Smooth muscle cell (in vitro differentiated cells): Measurements from ENCODE around the gene SEMA5B. TPM values are rescaled to one million over a fixed set of nuclear protein-coding genes. Genes with fewer than 3 reads are reported as not detected.

Experiments used
- DNase-seq: peaks from one replicate; lab custom pipeline; 2025; ENCODE audit not compliant: unreplicated experiment; lab: John Stamatoyannopoulos, UW
- H2AFZ ChIP-seq: fragments of 200-600 bp; sonication (generic); 2 replicates; pipeline ENCODE4 v1.6.0; 2016; ENCODE audit warnings: antibody characterized with exemption, low read depth, mild to moderate bottlenecking
- H3F3A ChIP-seq: fragments of 200-600 bp; sonication (generic); 2 replicates; pipeline ENCODE4 v1.6.0; 2017; ENCODE audit warnings: antibody characterized with exemption, low read depth
- H3K27ac ChIP-seq: fragments of 200-600 bp; sonication (generic); 2 replicates; pipeline ENCODE4 v1.5.1; 2016; ENCODE audit warnings: low read depth, mild to moderate bottlenecking
- H3K27me3 ChIP-seq: fragments of 200-600 bp; sonication (generic); 2 replicates; pipeline ENCODE4 v1.6.1; 2016; ENCODE audit warnings: low read depth, mild to moderate bottlenecking
- H3K36me3 ChIP-seq: fragments of 200-600 bp; sonication (generic); 2 replicates; pipeline ENCODE4 v1.5.1; 2016; ENCODE audit warnings: low read depth
- H3K4me1 ChIP-seq: fragments of 200-600 bp; sonication (generic); 2 replicates; pipeline ENCODE4 v1.5.1; 2016; ENCODE audit warnings: low read depth
- H3K4me2 ChIP-seq: fragments of 200-600 bp; sonication (generic); 2 replicates; pipeline ENCODE4 v1.6.0; 2016; ENCODE audit warnings: mild to moderate bottlenecking
- H3K4me3 ChIP-seq: fragments of 200-600 bp; sonication (generic); 2 replicates; pipeline ENCODE4 v1.5.1; 2016; ENCODE audit warnings: mild to moderate bottlenecking
- H3K79me2 ChIP-seq: fragments of 200-600 bp; sonication (generic); 2 replicates; pipeline ENCODE4 v1.6.0; 2016; ENCODE audit warnings: low read depth, mild to moderate bottlenecking
- H3K9ac ChIP-seq: fragments of 200-600 bp; sonication (generic); 2 replicates; pipeline ENCODE4 v1.6.0; 2016; ENCODE audit warnings: low read depth
- H3K9me3 ChIP-seq: fragments of 200-600 bp; sonication (generic); replicated peaks from 2 replicates; pipeline ENCODE4 v1.5.1; 2016; ENCODE audit warnings: low read depth
- H4K20me1 ChIP-seq: fragments of 200-600 bp; sonication (generic); 2 replicates; pipeline ENCODE4 v1.6.0; 2016; ENCODE audit warnings: low read depth
- CTCF ChIP-seq: fragments of 200-600 bp; sonication (generic); IDR thresholded peaks from 2 replicates; pipeline ENCODE4 v1.5.1; 2017; ENCODE audit warnings: borderline replicate concordance, mild to moderate bottlenecking, antibody characterized with exemption; ENCODE audit not compliant: insufficient read depth, poor library complexity, severe bottlenecking
- WGBS: methylation state at CpG from one replicate; pipeline ENCODE4 v1.1.7; 2016; ENCODE audit warnings: low lambda C conversion rate; 5-methylcytosine and 5-hydroxymethylcytosine counted together
- polyA plus RNA-seq: library from polyadenylated mRNA; unstranded; fragments of >200 nt; fragmentation: Nextera tagmentation; extraction: Ambion mirVana; gene quantifications from 2 replicates; pipeline ENCODE4 v1.2.1, GENCODE V29; 2016
- total RNA-seq: library from RNA; depleted of rRNA; stranded (reverse); fragments of >200 nt; gene quantifications from 2 replicates; pipeline ENCODE4 v1.2.3, GENCODE V29; 2014

The SEMA5B gene
- total and polyA plus RNA-seq, 2 experiments from 2014 or later: not detected

- peaks cover 39% of the 10 kb centered on the region for H3K27me3 ChIP-seq
- H2AFZ ChIP-seq: no peak overlapping the region
- H3K4me1 ChIP-seq: peaks cover 20% of the 10 kb centered on the region
Measured at GRCh38 chr3:123032057-123032456, 4.5 kb upstream of the SEMA5B start.

GRCh38 chr3:123031051-123031450 is 3.5 kb upstream of the SEMA5B start:
- H3K36me3 ChIP-seq: no peaks in the 10 kb centered on the region
- no peak overlapping the region for H3K4me3 ChIP-seq
- WGBS: 85% methylated on average over 4 of the region's 4 CpGs
- H3K4me1 ChIP-seq: peaks cover 20% of the 10 kb centered on the region
- DNase-seq: no peak
- no peak overlapping the region for H3K27ac ChIP-seq
- no peak overlapping the region for H3K4me2 ChIP-seq
- H2AFZ ChIP-seq: no peak overlapping the region
- no peaks in the 10 kb centered on the region for H3F3A ChIP-seq
- no peaks in the 10 kb centered on the region for H3K9me3 ChIP-seq
- no peaks in the 10 kb centered on the region for H3K79me2 ChIP-seq
- TF ChIP-seq CTCF: no peak
- H4K20me1 ChIP-seq: no peaks in the 10 kb centered on the region
- H3K9ac ChIP-seq: no peak overlapping the region
- H3K27me3 ChIP-seq: peaks cover 50% of the 10 kb centered on the region

More at GRCh38 chr3:123032057-123032456, 4.5 kb upstream of the SEMA5B start:
- DNase-seq: no peak
- Histone ChIP-seq H4K20me1 (no peaks in the 10 kb centered on the region), H3F3A (no peaks in the 10 kb centered on the region), H3K4me3 (no peak overlapping the region), H3K36me3 (no peaks in the 10 kb centered on the region), H3K4me2 (no peak overlapping the region), H3K9me3 (no peaks in the 10 kb centered on the region), H3K79me2 (no peaks in the 10 kb centered on the region), H3K9ac (no peak overlapping the region), H3K27ac (no peak overlapping the region)
- no peak for TF ChIP-seq CTCF
- WGBS: 93% methylated on average over 3 of the region's 3 CpGs

GRCh38 chr3:123028233-123028828 is 768 bp upstream of the SEMA5B start:
- Histone ChIP-seq H3K27ac (no peak overlapping the region), H3K27me3 (peaks cover 77% of the 10 kb centered on the region), H3K9ac (no peak overlapping the region), H4K20me1 (no peaks in the 10 kb centered on the region), H3K4me1 (peaks cover 20% of the 10 kb centered on the region), H3K36me3 (no peaks in the 10 kb centered on the region), H3K9me3 (no peaks in the 10 kb centered on the region), H3K79me2 (no peaks in the 10 kb centered on the region), H3F3A (no peaks in the 10 kb centered on the region), H3K4me2 (peak overlapping the region; percentile 98), H2AFZ (peak overlapping the region; percentile 92), H3K4me3 (peak overlapping the region; percentile 68)
- no peak for DNase-seq
- peak; percentile 49 for TF ChIP-seq CTCF
- under 1% methylated on average over 21 of the region's 21 CpGs for WGBS
